Activated B cell treated with CpG ODN at 0.5 μM for 24 hours (primary cell): Measurements from ENCODE around the gene TCF23. TPM values are rescaled to one million over a fixed set of nuclear protein-coding genes. Genes with fewer than 3 reads are reported as not detected.

Experiments used
- ATAC-seq: fragments of 200-7000 bp; cut with Tn5 transposase; one replicate; pipeline ENCODE4 v1.10.0; 2021; ENCODE audit warnings: low read depth, mild to moderate bottlenecking, moderate library complexity
- CTCF ChIA-PET: fragments of 350-600 bp; sonication (Branson Sonifier 250); formaldehyde crosslinking; loops from one replicate; lab custom pipeline; 2021; ENCODE audit warnings: antibody characterized with exemption; lab: Charles Lee
- POLR2A ChIA-PET: fragments of 350-600 bp; sonication (Branson Sonifier 250); formaldehyde crosslinking; loops from one replicate; lab custom pipeline; 2021; ENCODE audit warnings: antibody characterized with exemption; lab: Charles Lee
- DNase-seq: peaks from one replicate; pipeline ENCODE4 v3.0.0; 2022
- H3K27ac Mint-ChIP-seq: one replicate; pipeline ENCODE4 v1.8.0; 2020; ENCODE audit warnings: mixed read lengths
- H3K27me3 Mint-ChIP-seq: one replicate; pipeline ENCODE4 v1.8.0; 2021; ENCODE audit warnings: mixed read lengths
- H3K36me3 Mint-ChIP-seq: one replicate; pipeline ENCODE4 v1.8.0; 2021; ENCODE audit warnings: low read depth, mixed read lengths
- H3K4me1 Mint-ChIP-seq: one replicate; pipeline ENCODE4 v1.8.0; 2021; ENCODE audit warnings: mixed read lengths
- H3K4me3 Mint-ChIP-seq: one replicate; pipeline ENCODE4 v1.8.0; 2020; ENCODE audit warnings: mild to moderate bottlenecking, mixed read lengths
- H3K9me3 Mint-ChIP-seq: one replicate; pipeline ENCODE4 v1.8.0; 2020; ENCODE audit warnings: mixed read lengths
- intact Hi-C: fragments of 100-400 bp; cut with micrococcal nuclease; formaldehyde crosslinking; loops from one replicate; pipeline ENCODE4 v1.15.1; 2024
- total RNA-seq: library from RNA; stranded (reverse); gene quantifications from 2 replicates; pipeline ENCODE4 v1.2.3, GENCODE V29; 2022
- TF ChIP-seq, protein P1 (sequence below): fragments of 200-600 bp; IDR thresholded peaks from one replicate; pipeline ENCODE4 v1.8.0; 2022; ENCODE audit warnings: antibody characterized with exemption, mild to moderate bottlenecking

TCF23 gene
- total RNA-seq, 1 donor from 2014 or later = 0.07 TPM

DNA sequence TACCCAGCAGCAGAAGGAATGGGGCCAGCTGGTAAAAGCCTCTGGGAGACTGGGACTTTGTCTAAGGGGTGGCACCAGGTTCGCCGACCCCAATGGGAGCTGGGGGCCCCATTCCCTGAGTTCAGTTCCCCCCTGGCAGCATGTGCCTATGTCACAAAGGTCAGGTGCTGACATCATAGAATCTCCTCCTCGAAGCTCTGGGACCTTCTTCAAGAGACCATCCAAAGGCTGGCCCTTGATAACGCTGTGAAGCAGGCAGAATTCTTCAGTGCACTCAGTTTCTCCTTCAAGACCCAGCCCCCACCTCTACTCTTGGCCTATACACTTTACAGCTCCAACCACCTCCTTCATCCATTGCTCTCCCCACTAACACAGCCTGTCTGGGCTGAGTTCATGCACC, 9.5 kb upstream of the TCF23 start, which contains the start of gene PRR30:
PRR30 (minus strand) TSS at position 101 of the 400 bp plus-strand sequence. CDS start 1,081 bp downstream, outside the sequence.
- intact Hi-C loops = no loop called here
- H3K9me3 Mint-ChIP-seq = no peaks in the 10 kb centered on the region
- ChIA-PET CTCF (no interaction called here), POLR2A (no interaction called here)
- DNase-seq (no peak), ATAC-seq (no peak)
- no peak within 1 kb of the TSS for H3K4me3 Mint-ChIP-seq
- H3K27ac Mint-ChIP-seq = no peak within 1 kb of the TSS
- H3K4me1 Mint-ChIP-seq = peaks cover 6% of the 10 kb centered on the region
- H3K27me3 Mint-ChIP-seq = peaks cover 8% of the 10 kb centered on the region
- TF ChIP-seq, protein P1, sequence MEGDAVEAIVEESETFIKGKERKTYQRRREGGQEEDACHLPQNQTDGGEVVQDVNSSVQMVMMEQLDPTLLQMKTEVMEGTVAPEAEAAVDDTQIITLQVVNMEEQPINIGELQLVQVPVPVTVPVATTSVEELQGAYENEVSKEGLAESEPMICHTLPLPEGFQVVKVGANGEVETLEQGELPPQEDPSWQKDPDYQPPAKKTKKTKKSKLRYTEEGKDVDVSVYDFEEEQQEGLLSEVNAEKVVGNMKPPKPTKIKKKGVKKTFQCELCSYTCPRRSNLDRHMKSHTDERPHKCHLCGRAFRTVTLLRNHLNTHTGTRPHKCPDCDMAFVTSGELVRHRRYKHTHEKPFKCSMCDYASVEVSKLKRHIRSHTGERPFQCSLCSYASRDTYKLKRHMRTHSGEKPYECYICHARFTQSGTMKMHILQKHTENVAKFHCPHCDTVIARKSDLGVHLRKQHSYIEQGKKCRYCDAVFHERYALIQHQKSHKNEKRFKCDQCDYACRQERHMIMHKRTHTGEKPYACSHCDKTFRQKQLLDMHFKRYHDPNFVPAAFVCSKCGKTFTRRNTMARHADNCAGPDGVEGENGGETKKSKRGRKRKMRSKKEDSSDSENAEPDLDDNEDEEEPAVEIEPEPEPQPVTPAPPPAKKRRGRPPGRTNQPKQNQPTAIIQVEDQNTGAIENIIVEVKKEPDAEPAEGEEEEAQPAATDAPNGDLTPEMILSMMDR = no peak
- peaks cover 2% of the 10 kb centered on the region for H3K36me3 Mint-ChIP-seq

GRCh38 chr2:27143285-27143684, 5.5 kb upstream of the TCF23 start:
- ATAC-seq (no peak), DNase-seq (no peak)
- H3K27me3 Mint-ChIP-seq = peaks cover 20% of the 10 kb centered on the region
- intact Hi-C loops = no loop called here
- H3K27ac Mint-ChIP-seq = no peak overlapping the region
- TF ChIP-seq, protein P1 = no peak
- H3K4me1 Mint-ChIP-seq = no peaks in the 10 kb centered on the region
- no peak overlapping the region for H3K4me3 Mint-ChIP-seq
- no peaks in the 10 kb centered on the region for H3K9me3 Mint-ChIP-seq
- ChIA-PET CTCF (no interaction called here), POLR2A (no interaction called here)
- H3K36me3 Mint-ChIP-seq = no peaks in the 10 kb centered on the region

DNA sequence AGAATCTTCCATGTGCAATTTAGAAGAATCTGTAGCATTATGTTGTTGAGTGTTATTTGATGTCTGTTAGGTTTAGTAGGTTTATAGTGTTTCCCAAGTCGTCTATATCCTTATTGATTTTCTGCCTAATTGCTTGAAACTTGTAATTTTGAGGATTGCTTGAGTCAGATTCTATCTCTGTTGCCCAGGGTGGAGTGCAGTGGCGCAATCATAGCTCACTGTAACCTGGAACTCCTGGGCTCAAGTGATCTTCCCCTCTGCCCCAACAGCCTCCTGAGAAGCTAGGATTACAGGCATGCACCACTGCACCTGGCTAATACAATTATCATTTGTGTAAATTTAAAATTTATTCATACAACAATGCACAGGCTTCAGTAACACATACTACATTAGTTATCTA, 3.1 kb upstream of the TCF23 start:
- no peaks in the 10 kb centered on the region for H3K4me1 Mint-ChIP-seq
- peaks cover 25% of the 10 kb centered on the region for H3K27me3 Mint-ChIP-seq
- intact Hi-C loops = no loop called here
- POLR2A ChIA-PET = no interaction called here
- H3K27ac Mint-ChIP-seq = no peak overlapping the region
- no peaks in the 10 kb centered on the region for H3K36me3 Mint-ChIP-seq
- TF ChIP-seq, protein P1 = no peak
- CTCF ChIA-PET = no interaction called here
- no peak for ATAC-seq
- DNase-seq = no peak
- no peak overlapping the region for H3K4me3 Mint-ChIP-seq
- H3K9me3 Mint-ChIP-seq = no peaks in the 10 kb centered on the region

DNA sequence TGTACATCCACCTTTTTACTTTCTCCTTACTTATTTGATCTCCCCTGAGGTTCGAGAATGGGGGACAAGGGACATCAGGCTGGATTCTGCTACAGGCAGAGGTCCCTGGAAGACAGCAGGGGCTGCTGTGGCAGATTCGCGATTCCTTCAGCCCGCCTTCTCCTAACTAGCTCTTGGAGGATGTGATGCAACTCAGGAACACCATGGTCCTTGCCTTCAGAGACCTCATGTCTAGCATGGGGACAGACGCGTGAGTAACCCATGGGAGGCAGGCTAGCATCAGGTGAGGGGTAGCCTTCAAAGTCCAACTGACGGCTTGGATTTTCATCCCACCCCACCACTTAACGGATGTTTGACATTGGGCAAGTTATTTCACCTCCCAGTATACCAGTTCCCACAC, 869 bp upstream of the TCF23 start:
- no peak overlapping the region for H3K4me3 Mint-ChIP-seq

GRCh38 chr2:27149570-27150405, 984 bp downstream of the TCF23 start:
- ChIA-PET POLR2A (no interaction called here), CTCF (no interaction called here)
- ATAC-seq = no peak
- H3K4me1 Mint-ChIP-seq = no peaks in the 10 kb centered on the region
- no peaks in the 10 kb centered on the region for H3K9me3 Mint-ChIP-seq
- intact Hi-C loops = no loop called here
- TF ChIP-seq, protein P1 = no peak
- H3K27me3 Mint-ChIP-seq = peaks cover 27% of the 10 kb centered on the region
- H3K4me3 Mint-ChIP-seq = no peak overlapping the region
- no peak overlapping the region for H3K27ac Mint-ChIP-seq
- H3K36me3 Mint-ChIP-seq = no peaks in the 10 kb centered on the region
- no peak for DNase-seq

More for the DNA sequence above, 869 bp upstream of the TCF23 start:
- TF ChIP-seq, protein P1 = no peak
- H3K9me3 Mint-ChIP-seq = no peaks in the 10 kb centered on the region
- ChIA-PET CTCF (no interaction called here), POLR2A (no interaction called here)
- H3K4me1 Mint-ChIP-seq = no peaks in the 10 kb centered on the region
- no peak for ATAC-seq
- no peaks in the 10 kb centered on the region for H3K36me3 Mint-ChIP-seq
- DNase-seq = no peak
- peaks cover 22% of the 10 kb centered on the region for H3K27me3 Mint-ChIP-seq
- H3K27ac Mint-ChIP-seq = no peak overlapping the region
- intact Hi-C loops = no loop called here
